ENCODE data around the gene CDKL5. TPM values are rescaled to one million over a fixed set of nuclear protein-coding genes. Genes with fewer than 3 reads are reported as not detected.

The CDKL5 gene
- total RNA-seq, 1 donor from 2014 or later = 20.7 TPM

GRCh38 chrX:18676470-18676869 lies 251.1 kb downstream of the CDKL5 start:
- no peaks in the 10 kb centered on the region for H3K36me3 Mint-ChIP-seq (ENCODE audit: low read depth)
- peaks cover 15% of the 10 kb centered on the region for H3K9me3 Mint-ChIP-seq (ENCODE audit: low read depth)
- DNase-seq (ENCODE audit: low spot score) = no peak
- H3K27me3 Mint-ChIP-seq (ENCODE audit: low read depth) = no peaks in the 10 kb centered on the region
- TF ChIP-seq, protein P1, sequence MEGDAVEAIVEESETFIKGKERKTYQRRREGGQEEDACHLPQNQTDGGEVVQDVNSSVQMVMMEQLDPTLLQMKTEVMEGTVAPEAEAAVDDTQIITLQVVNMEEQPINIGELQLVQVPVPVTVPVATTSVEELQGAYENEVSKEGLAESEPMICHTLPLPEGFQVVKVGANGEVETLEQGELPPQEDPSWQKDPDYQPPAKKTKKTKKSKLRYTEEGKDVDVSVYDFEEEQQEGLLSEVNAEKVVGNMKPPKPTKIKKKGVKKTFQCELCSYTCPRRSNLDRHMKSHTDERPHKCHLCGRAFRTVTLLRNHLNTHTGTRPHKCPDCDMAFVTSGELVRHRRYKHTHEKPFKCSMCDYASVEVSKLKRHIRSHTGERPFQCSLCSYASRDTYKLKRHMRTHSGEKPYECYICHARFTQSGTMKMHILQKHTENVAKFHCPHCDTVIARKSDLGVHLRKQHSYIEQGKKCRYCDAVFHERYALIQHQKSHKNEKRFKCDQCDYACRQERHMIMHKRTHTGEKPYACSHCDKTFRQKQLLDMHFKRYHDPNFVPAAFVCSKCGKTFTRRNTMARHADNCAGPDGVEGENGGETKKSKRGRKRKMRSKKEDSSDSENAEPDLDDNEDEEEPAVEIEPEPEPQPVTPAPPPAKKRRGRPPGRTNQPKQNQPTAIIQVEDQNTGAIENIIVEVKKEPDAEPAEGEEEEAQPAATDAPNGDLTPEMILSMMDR (IDR thresholded peaks at IDR 0.05) = peak; percentile 63
- H3K27ac Mint-ChIP-seq (ENCODE audit: unreplicated experiment) = no peak overlapping the region
- peaks cover 2% of the 10 kb centered on the region for H3K4me1 Mint-ChIP-seq (ENCODE audit: low read depth)
- H3K4me3 Mint-ChIP-seq (ENCODE audit: unreplicated experiment) = no peak overlapping the region

- peaks cover 2% of the 10 kb centered on the region for H3K4me1 Mint-ChIP-seq (ENCODE audit: low read depth)
- H3K36me3 Mint-ChIP-seq (ENCODE audit: low read depth) = no peaks in the 10 kb centered on the region
- peaks cover 18% of the 10 kb centered on the region for H3K9me3 Mint-ChIP-seq (ENCODE audit: low read depth)
- H3K27ac Mint-ChIP-seq (ENCODE audit: unreplicated experiment) = no peak overlapping the region
- DNase-seq (ENCODE audit: low spot score) = no peak
- TF ChIP-seq, protein P1 (IDR thresholded peaks at IDR 0.05) = no peak
- no peak overlapping the region for H3K4me3 Mint-ChIP-seq (ENCODE audit: unreplicated experiment)
- no peaks in the 10 kb centered on the region for H3K27me3 Mint-ChIP-seq (ENCODE audit: low read depth)
These were observed 251.9 kb downstream of the CDKL5 start for GRCh38 chrX:18677161-18677869.

DNA sequence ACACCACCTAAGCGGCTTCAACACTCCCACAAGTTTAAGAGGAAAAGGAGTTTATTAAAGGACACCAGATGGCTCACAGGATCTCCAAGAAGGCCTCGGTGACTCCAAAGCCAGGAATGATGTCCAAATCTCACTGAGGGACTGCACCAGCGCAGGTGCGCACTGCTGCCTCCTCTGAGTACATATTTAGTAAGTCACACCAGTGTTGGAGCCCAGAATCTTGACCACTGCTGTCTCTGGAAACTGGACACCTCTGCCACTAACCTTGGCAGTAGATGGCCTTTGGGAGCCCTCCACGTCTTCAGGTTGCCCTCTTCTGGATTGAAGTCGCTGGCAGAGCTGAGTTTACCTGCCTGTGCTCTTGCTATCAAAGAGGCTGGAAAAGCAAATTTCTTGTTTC lies 256.6 kb downstream of the CDKL5 start:
- TF ChIP-seq, protein P1 (IDR thresholded peaks at IDR 0.05) = no peak
- H3K9me3 Mint-ChIP-seq (ENCODE audit: low read depth) = peaks cover 15% of the 10 kb centered on the region

GRCh38 chrX:18682979-18683387 lies 257.6 kb downstream of the CDKL5 start:
- H3K4me1 Mint-ChIP-seq (ENCODE audit: low read depth) = peaks cover 9% of the 10 kb centered on the region
- no peak for DNase-seq (ENCODE audit: low spot score)
- peaks cover 17% of the 10 kb centered on the region for H3K9me3 Mint-ChIP-seq (ENCODE audit: low read depth)
- no peak overlapping the region for H3K27ac Mint-ChIP-seq (ENCODE audit: unreplicated experiment)
- H3K4me3 Mint-ChIP-seq (ENCODE audit: unreplicated experiment) = no peak overlapping the region
- no peaks in the 10 kb centered on the region for H3K36me3 Mint-ChIP-seq (ENCODE audit: low read depth)
- TF ChIP-seq, protein P1 (IDR thresholded peaks at IDR 0.05) = no peak
- H3K27me3 Mint-ChIP-seq (ENCODE audit: low read depth) = no peaks in the 10 kb centered on the region

More for the DNA sequence above, 256.6 kb downstream of the CDKL5 start:
- Mint-ChIP-seq H3K27ac (ENCODE audit: unreplicated experiment) (no peak overlapping the region), H3K4me3 (ENCODE audit: unreplicated experiment) (no peak overlapping the region), H3K27me3 (ENCODE audit: low read depth) (no peaks in the 10 kb centered on the region), H3K36me3 (ENCODE audit: low read depth) (no peaks in the 10 kb centered on the region), H3K4me1 (ENCODE audit: low read depth) (peaks cover 9% of the 10 kb centered on the region)
- DNase-seq (ENCODE audit: low spot score) = no peak

DNA sequence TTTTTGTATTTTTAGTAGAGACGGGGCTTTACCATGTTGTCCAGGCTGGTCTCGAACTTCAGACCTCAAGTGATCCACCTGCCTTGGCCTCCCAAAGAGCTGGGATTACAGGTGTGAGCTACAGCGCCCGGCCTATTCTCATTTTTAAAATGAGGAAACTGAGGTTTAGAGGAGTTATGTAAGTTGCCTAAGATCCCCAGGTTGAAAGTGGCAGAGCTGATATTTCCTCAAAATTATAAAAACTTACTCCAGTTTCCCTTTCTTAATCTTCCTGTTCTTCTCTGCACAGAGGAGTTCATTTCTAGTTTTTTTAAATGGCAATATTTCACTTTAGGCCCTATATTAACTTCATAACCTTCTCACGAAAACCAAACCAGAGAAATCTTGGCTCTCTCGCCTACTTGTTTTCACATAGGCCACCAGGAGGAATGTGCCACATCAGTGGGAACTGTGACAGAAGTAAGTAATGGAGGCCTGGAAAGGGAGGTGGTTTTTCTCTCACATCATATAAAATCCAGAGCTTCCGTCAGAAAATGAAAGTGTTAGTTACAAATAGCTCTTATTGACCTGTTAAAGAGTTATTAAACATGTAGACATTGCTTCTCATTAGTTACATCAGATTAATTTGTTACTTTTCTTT lies 262.6 kb downstream of the CDKL5 start:
- Mint-ChIP-seq H3K27ac (ENCODE audit: unreplicated experiment) (no peak overlapping the region), H3K4me3 (ENCODE audit: unreplicated experiment) (no peak overlapping the region), H3K27me3 (ENCODE audit: low read depth) (no peaks in the 10 kb centered on the region), H3K36me3 (ENCODE audit: low read depth) (no peaks in the 10 kb centered on the region), H3K9me3 (ENCODE audit: low read depth) (peaks cover 8% of the 10 kb centered on the region), H3K4me1 (ENCODE audit: low read depth) (peaks cover 12% of the 10 kb centered on the region)
- DNase-seq (ENCODE audit: low spot score) = no peak
- TF ChIP-seq, protein P1 (IDR thresholded peaks at IDR 0.05) = no peak

Data from chondrocyte (in vitro differentiated cells).